Adipocyte (in vitro differentiated cells): ENCODE results near the gene SRCAP.

Source experiments
- DNase-seq: peaks from one replicate; pipeline ENCODE4 v3.0.0-alpha.2; 2015; ENCODE audit warnings: low read depth
- H3K27me3 ChIP-seq: replicated peaks from 2 replicates; pipeline ENCODE4 v1.7.0; 2013; ENCODE audit warnings: mild to moderate bottlenecking, low read length, moderate library complexity; ENCODE audit not compliant: control insufficient read depth, insufficient read depth
- H3K36me3 ChIP-seq: 2 replicates; pipeline ENCODE4 v1.7.0; 2013; ENCODE audit warnings: low read length, mild to moderate bottlenecking, moderate library complexity; ENCODE audit not compliant: control insufficient read depth, insufficient read depth, severe bottlenecking
- H3K4me1 ChIP-seq: 2 replicates; pipeline ENCODE4 v1.7.0; 2013; ENCODE audit warnings: mild to moderate bottlenecking, low read length, moderate library complexity; ENCODE audit not compliant: control insufficient read depth, insufficient read depth
- H3K4me3 ChIP-seq: 2 replicates; pipeline ENCODE4 v1.7.0; 2013; ENCODE audit warnings: mild to moderate bottlenecking, low read length, moderate library complexity
- H3K9ac ChIP-seq: 2 replicates; pipeline ENCODE4 v1.7.0; 2013; ENCODE audit warnings: mild to moderate bottlenecking, low read length, moderate library complexity
- H3K9me3 ChIP-seq: 2 replicates; pipeline ENCODE4 v1.7.0; 2013; ENCODE audit warnings: mild to moderate bottlenecking, low read length, moderate library complexity; ENCODE audit not compliant: control insufficient read depth

The SRCAP gene

DNA sequence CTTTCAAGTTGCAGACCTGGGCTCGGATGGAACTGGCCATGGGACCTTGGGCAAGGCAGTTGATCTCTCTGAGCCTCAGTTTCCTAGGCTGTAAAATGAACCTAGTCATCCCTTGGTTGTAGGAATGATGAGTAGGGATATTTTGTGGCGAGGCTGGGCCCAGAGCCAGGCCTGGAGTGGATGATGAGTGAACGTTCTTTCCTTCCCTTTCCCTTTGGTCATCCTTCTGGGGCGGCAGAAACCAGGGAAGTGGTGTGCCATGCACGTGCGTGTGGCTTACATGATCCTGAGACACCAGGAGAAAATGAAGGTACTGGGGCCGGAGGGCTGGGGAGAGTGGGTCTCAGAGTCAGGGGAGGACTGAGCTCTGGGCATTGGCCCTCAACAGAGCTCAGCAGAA lies 32.3 kb upstream of the SRCAP start:
- Histone ChIP-seq H3K27me3 (no peaks in the 10 kb centered on the region), H3K9me3 (no peaks in the 10 kb centered on the region), H3K9ac (peak overlapping the region; percentile 42), H3K4me1 (peaks cover 17% of the 10 kb centered on the region), H3K4me3 (no peak overlapping the region), H3K36me3 (peaks cover 83% of the 10 kb centered on the region)
- no peak for DNase-seq

DNA sequence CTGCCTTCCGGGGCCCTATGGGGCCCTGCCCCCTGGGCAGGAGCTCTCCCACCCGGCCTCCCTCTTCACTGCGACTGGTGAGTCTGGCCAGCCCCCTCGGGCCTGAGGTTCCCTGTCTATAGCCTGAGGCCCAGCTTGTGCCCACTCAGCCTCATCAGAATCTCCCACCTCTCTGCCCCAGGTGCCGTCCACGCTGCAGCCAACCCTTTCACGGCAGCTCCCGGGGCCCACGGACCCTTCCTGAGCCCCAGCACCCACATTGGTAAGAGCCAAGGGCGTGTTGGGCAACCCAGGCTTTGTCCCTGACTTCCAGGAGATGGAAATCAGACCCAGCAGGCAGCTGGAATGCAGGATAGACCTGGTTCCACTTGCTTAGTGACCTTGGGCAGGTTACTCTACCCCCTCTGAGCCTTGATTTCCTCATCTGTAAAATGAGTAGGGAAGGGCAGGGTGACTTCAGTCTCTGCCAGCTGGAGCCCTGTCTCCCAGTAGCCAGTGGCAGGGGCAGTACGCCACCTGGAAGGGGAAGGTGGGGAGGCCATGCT lies 31.5 kb upstream of the SRCAP start:
- peaks cover 76% of the 10 kb centered on the region for H3K36me3 ChIP-seq
- H3K27me3 ChIP-seq: no peaks in the 10 kb centered on the region
- no peak overlapping the region for H3K4me3 ChIP-seq
- H3K9ac ChIP-seq: no peak overlapping the region
- H3K9me3 ChIP-seq: no peaks in the 10 kb centered on the region
- H3K4me1 ChIP-seq: peaks cover 15% of the 10 kb centered on the region
- DNase-seq: no peak

GRCh38 chr16:30668393-30668792 lies 30.6 kb upstream of the SRCAP start:
- peaks cover 66% of the 10 kb centered on the region for H3K36me3 ChIP-seq

DNA sequence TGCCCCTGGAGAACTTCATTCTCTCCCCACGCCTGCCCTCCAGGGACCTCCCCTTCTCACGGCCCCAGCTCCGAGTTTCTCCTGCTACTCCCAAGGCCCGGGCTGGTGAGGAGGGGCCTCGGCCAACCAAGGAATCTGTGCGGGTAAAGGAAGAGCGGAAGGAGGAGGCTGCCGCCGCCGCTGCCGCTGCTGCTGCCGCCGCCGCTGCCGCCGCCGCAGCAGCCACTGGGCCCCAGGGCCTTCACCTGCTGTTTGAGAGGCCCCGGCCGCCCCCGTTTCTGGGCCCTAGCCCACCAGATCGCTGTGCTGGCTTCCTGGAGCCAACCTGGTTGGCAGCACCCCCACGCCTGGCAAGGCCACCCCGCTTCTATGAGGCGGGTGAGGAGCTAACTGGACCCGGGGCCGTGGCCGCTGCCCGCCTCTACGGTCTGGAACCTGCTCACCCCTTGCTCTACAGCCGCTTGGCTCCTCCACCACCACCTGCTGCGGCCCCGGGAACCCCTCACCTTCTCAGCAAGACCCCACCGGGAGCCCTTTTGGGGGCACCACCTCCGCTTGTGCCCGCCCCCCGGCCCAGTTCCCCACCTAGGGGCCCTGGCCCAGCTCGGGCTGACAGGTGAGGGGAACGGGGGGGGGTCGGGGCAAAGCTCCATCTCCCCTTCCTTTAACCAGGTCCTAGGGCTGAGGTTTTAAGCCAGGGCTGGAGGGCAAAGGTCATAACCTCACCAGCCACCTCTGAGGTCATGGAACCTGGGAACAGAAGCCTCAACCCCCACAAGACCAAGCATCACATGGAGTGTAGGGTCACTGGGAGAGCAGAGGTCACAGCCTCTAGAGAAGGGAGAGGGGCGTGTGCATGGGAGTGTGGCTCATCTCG lies 29.7 kb upstream of the SRCAP start:
- no peaks in the 10 kb centered on the region for H3K27me3 ChIP-seq
- H3K9ac ChIP-seq: no peak overlapping the region
- H3K4me1 ChIP-seq: peaks cover 8% of the 10 kb centered on the region
- peaks cover 61% of the 10 kb centered on the region for H3K36me3 ChIP-seq
- no peak for DNase-seq
- H3K9me3 ChIP-seq: no peaks in the 10 kb centered on the region
- no peak overlapping the region for H3K4me3 ChIP-seq

More at GRCh38 chr16:30668393-30668792, 30.6 kb upstream of the SRCAP start:
- peaks cover 14% of the 10 kb centered on the region for H3K4me1 ChIP-seq
- no peaks in the 10 kb centered on the region for H3K9me3 ChIP-seq
- no peak overlapping the region for H3K9ac ChIP-seq
- no peaks in the 10 kb centered on the region for H3K27me3 ChIP-seq
- DNase-seq: no peak
- H3K4me3 ChIP-seq: no peak overlapping the region

DNA sequence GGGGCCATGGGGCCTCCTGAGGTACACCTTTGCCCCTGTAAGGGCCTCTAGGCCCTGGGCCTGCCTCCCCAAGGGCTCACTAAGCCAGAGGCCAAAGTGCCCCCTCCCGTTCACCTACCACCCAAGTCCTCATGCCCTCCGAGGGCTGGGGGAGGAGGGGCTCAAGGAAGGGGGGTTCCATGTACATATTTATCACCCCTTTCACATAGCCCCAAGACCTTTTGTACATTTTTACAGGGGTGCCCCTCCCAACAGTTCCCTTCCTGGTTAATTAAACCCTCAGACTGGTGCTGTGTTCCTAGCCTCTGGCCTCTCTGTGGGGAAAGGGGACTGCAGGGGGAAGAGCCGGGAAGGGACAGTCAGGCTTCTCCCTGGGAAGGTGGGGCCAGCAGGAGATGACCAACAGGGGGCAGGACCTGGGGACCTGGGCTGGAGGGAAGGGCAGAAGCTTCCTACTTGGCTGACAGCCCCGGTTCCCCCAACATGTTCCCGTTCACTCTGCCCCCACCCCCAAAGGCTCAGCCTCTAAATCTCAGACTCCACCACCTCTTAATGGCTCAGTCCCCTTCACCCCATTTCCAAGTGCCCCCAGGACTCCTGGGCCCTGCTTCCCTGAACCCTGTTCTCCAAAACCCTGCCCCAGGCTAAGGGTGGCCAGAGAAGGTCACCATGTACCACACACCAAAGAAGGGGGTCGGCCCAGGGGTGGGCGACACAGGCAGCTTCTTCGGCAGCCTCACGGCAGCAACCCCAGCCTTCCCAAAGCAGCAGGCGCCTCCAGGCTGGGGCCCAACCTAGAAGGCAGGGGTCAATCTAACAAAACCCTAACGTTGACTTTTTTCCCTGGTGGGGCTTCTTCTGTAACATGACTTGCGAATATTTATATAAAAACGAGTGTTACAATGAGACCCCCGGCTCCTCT lies 28.8 kb upstream of the SRCAP start:
- no peaks in the 10 kb centered on the region for H3K27me3 ChIP-seq
- no peak for DNase-seq
- peaks cover 53% of the 10 kb centered on the region for H3K36me3 ChIP-seq
- no peak overlapping the region for H3K9ac ChIP-seq
- H3K9me3 ChIP-seq: no peaks in the 10 kb centered on the region
- peaks cover 6% of the 10 kb centered on the region for H3K4me1 ChIP-seq
- no peak overlapping the region for H3K4me3 ChIP-seq

DNA sequence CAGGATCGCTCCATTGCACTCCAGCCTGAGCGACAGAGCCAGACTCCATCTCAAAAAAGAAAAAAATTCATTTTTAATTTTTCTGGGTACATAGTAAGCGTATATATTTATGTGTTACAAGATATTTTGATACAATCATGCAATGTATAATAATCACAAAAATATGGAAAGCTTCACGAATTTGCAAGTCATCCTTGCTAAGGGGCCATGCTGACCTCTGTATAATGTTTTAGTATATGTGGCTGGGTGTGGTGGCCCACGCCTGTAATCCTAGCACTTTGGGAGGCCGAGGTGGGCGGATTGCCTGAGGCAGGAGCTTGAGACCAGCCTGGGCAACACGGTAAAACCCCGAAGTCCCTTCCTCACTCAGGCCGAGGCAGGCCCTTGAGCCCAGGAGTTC lies 23.8 kb upstream of the SRCAP start:
- Histone ChIP-seq H3K27me3 (no peaks in the 10 kb centered on the region), H3K4me3 (no peak overlapping the region), H3K9me3 (no peaks in the 10 kb centered on the region), H3K36me3 (peaks cover 8% of the 10 kb centered on the region), H3K4me1 (no peaks in the 10 kb centered on the region), H3K9ac (no peak overlapping the region)
- no peak for DNase-seq

GRCh38 chr16:30677931-30678585 lies 20.9 kb upstream of the SRCAP start:
- no peaks in the 10 kb centered on the region for H3K4me1 ChIP-seq
- no peaks in the 10 kb centered on the region for H3K27me3 ChIP-seq
- no peaks in the 10 kb centered on the region for H3K36me3 ChIP-seq
- DNase-seq: no peak
- no peak overlapping the region for H3K9ac ChIP-seq
- no peaks in the 10 kb centered on the region for H3K9me3 ChIP-seq
- H3K4me3 ChIP-seq: no peak overlapping the region

DNA sequence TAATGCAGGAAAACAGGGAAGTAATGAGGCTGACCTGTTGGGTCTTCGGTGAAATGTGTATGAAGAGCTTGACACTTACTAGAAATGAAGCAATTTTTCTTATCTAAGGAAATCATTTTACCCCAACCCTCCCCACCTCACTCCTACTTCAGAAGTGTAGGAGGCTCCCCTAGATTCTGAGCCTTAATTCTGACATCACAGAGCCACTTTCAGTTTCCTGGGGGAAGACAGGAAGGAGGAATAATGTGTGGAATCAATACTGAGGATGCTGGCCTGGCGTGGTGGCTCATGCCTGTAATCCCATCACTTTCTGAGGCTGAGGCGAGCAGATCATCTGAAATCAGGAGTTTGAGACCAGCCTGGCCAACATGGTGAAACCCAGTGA lies 20.4 kb upstream of the SRCAP start:
- no peaks in the 10 kb centered on the region for H3K27me3 ChIP-seq
- no peaks in the 10 kb centered on the region for H3K36me3 ChIP-seq
- no peak overlapping the region for H3K9ac ChIP-seq
- no peak overlapping the region for H3K4me3 ChIP-seq
- H3K9me3 ChIP-seq: no peaks in the 10 kb centered on the region
- H3K4me1 ChIP-seq: no peaks in the 10 kb centered on the region
- DNase-seq: no peak

GRCh38 chr16:30680326-30680725 lies 18.6 kb upstream of the SRCAP start:
- no peak overlapping the region for H3K9ac ChIP-seq
- H3K27me3 ChIP-seq: no peaks in the 10 kb centered on the region
- no peaks in the 10 kb centered on the region for H3K36me3 ChIP-seq
- H3K4me1 ChIP-seq: no peaks in the 10 kb centered on the region
- no peak overlapping the region for H3K4me3 ChIP-seq
- DNase-seq: no peak
- H3K9me3 ChIP-seq: no peaks in the 10 kb centered on the region

DNA sequence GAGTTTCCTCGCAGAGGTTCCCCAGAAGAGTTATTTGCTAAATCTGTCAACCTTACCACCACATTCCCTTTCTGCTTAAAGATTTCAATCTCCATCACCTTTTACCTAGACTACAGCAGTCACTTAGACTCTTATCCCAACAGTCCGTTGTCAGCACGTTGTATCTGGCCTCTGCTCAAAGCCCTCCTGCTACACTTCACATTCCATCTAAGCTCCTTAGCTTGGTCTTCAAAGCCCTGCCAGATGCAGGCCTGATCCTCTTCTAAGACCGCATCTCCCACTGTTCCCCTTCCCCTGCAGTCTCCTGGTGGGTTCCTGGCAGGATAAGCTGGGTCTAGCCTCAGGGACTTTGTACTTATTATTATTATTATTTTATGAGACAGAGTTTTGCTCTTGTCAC lies 10.3 kb upstream of the SRCAP start:
- no peaks in the 10 kb centered on the region for H3K9me3 ChIP-seq

GRCh38 chr16:30691907-30692306 lies 7.1 kb upstream of the SRCAP start:
- peaks cover 6% of the 10 kb centered on the region for H3K4me1 ChIP-seq
- H3K36me3 ChIP-seq: no peaks in the 10 kb centered on the region
- DNase-seq: no peak
- H3K9ac ChIP-seq: no peak overlapping the region
- no peak overlapping the region for H3K4me3 ChIP-seq
- H3K9me3 ChIP-seq: no peaks in the 10 kb centered on the region
- no peaks in the 10 kb centered on the region for H3K27me3 ChIP-seq

More for the DNA sequence above, 10.3 kb upstream of the SRCAP start:
- H3K36me3 ChIP-seq: no peaks in the 10 kb centered on the region
- no peaks in the 10 kb centered on the region for H3K27me3 ChIP-seq
- no peak overlapping the region for H3K4me3 ChIP-seq
- H3K9ac ChIP-seq: no peak overlapping the region
- H3K4me1 ChIP-seq: peaks cover 6% of the 10 kb centered on the region
- DNase-seq: no peak
